Tibial nerve (tissue), 3 donors: ENCODE measurements around the gene ANKHD1.

Source experiments
- POLR2A ChIP-seq, 2 donors: fragments of 450-650 bp; IDR thresholded peaks; one replicate each; pipeline ENCODE4 v1.6.1; 2017; ENCODE audit warnings: antibody characterized with exemption in 2 of 2, mild to moderate bottlenecking in 2 of 2, moderate library complexity in 2 of 2
- TF ChIP-seq, protein P1 (sequence below), 5 experiments: fragments of 200-600 bp in 3 of 5; fragments of 450-650 bp in 2 of 5; sonication (generic) in 3 of 5; IDR thresholded peaks; one replicate each; pipeline ENCODE4 v1.5.1; 2016 to 2019; ENCODE audit warnings: antibody characterized with exemption in 5 of 5, mild to moderate bottlenecking in 3 of 5, moderate library complexity in 2 of 5

DNA sequence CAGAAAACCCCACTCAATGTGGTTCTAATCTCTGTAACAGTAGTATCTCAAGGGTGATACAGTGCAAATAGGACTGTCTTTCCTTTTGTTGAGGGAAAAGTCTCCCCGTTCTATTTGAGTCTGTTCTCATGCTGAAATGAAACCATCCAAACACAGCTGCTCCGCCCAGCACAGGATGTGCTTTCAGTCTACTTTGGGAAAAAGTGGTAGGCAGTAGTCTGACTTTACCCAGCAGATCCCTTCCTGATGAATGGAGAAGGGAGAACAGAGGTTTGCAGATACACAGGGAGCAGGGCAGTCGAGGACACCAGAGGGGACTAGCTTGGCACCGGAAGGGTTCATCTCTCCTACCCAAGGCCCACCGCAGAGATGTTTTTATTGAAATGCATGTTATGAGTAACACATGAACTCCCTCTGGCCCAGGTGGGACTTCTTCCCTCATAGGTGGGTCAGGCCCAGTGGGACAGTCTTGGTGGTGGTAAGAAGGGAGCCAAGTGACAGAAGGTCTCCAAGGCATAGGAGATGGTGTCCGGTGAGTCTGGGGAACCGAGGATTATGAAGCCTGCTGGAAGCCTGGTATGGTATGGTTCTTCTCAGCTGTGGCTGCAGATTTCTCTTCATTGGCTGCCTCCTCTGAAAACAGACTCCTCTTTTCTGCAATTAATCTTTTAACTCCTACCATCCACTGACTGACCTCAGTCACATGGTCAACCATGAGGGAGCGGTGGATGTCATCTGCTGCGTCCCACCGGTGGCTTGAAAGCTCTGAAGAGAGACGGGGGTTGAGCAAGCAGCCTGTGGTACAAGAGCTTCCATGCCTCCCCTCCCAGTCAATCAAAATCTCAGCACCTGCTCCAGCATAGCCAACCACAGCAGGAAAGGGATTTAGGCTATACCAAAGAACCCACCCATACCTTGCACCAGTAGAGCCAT lies 148.8 kb downstream of the ANKHD1 start:
- TF ChIP-seq, protein P1, sequence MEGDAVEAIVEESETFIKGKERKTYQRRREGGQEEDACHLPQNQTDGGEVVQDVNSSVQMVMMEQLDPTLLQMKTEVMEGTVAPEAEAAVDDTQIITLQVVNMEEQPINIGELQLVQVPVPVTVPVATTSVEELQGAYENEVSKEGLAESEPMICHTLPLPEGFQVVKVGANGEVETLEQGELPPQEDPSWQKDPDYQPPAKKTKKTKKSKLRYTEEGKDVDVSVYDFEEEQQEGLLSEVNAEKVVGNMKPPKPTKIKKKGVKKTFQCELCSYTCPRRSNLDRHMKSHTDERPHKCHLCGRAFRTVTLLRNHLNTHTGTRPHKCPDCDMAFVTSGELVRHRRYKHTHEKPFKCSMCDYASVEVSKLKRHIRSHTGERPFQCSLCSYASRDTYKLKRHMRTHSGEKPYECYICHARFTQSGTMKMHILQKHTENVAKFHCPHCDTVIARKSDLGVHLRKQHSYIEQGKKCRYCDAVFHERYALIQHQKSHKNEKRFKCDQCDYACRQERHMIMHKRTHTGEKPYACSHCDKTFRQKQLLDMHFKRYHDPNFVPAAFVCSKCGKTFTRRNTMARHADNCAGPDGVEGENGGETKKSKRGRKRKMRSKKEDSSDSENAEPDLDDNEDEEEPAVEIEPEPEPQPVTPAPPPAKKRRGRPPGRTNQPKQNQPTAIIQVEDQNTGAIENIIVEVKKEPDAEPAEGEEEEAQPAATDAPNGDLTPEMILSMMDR (IDR thresholded peaks at IDR 0.05): no peak
- TF ChIP-seq POLR2A (IDR thresholded peaks at IDR 0.05): no peak
